Spleen (tissue), 11 donors: ENCODE data around the gene LYRM4. TPM values are rescaled to one million over a fixed set of nuclear protein-coding genes. Genes with fewer than 3 reads are reported as not detected.

ENCODE experiments used
- DNase-seq: peaks from one replicate; pipeline ENCODE4 v3.0.0-alpha.2; 2020
- H3K27ac ChIP-seq, 8 donors: fragments of 200-600 bp; sonication (generic) in 7 of 8; 1 replicate in 4 of 8; 2 replicates in 4 of 8; pipeline versions ENCODE4 v1.5.0 to v1.8.0; 2016 to 2021; ENCODE audit warnings: inconsistent platforms in 4 of 8, mild to moderate bottlenecking in 4 of 8, moderate library complexity in 1 of 8
- H3K27me3 ChIP-seq, 7 donors: fragments of 200-600 bp; sonication (generic) in 6 of 7; replicated peaks in 1 of 7; 1 replicate in 4 of 7; 2 replicates in 3 of 7; pipeline versions ENCODE4 v1.5.0 to v1.8.0; 2016 to 2021; ENCODE audit warnings: inconsistent platforms in 3 of 7, mild to moderate bottlenecking in 1 of 7
- H3K36me3 ChIP-seq, 6 donors: fragments of 200-600 bp; sonication (generic) in 5 of 6; 1 replicate in 4 of 6; 2 replicates in 2 of 6; pipeline versions ENCODE4 v1.5.0 to v1.8.0; 2016 to 2021; ENCODE audit warnings: inconsistent platforms in 2 of 6
- H3K4me1 ChIP-seq, 6 donors: fragments of 200-600 bp; sonication (generic) in 5 of 6; 1 replicate in 3 of 6; 2 replicates in 3 of 6; pipeline versions ENCODE4 v1.5.0 to v1.8.0; 2016 to 2021; ENCODE audit warnings: inconsistent platforms in 3 of 6
- H3K4me3 ChIP-seq, 8 donors: fragments of 200-600 bp; sonication (generic) in 7 of 8; 1 replicate in 4 of 8; 2 replicates in 4 of 8; pipeline versions ENCODE4 v1.5.0 to v1.8.0; 2016 to 2021; ENCODE audit warnings: inconsistent platforms in 4 of 8, mild to moderate bottlenecking in 4 of 8, moderate library complexity in 2 of 8
- H3K9me3 ChIP-seq, 8 donors: fragments of 200-600 bp; sonication (generic) in 7 of 8; 1 replicate in 4 of 8; 2 replicates in 4 of 8; pipeline versions ENCODE4 v1.5.0 to v1.8.0; 2016 to 2021; ENCODE audit warnings: inconsistent platforms in 4 of 8
- POLR2A ChIP-seq, 3 donors: fragments of 450-650 bp; IDR thresholded peaks; one replicate each; pipeline ENCODE4 v1.5.1; 2017; ENCODE audit warnings: antibody characterized with exemption in 3 of 3, mild to moderate bottlenecking in 1 of 3
- POLR2AphosphoS5 ChIP-seq, 3 donors: sonication (generic); formaldehyde crosslinking; IDR thresholded peaks; one replicate each; pipeline ENCODE4 v1.5.1; 2017; ENCODE audit warnings: antibody characterized with exemption in 3 of 3
- WGBS, 5 donors: extraction: QIAGEN DNeasy Blood & Tissue Kit in 3 of 5; methylation state at CpG; one replicate each; pipeline versions ENCODE4 v1.1.5 to v1.1.7; 2013 to 2018; 5-methylcytosine and 5-hydroxymethylcytosine counted together
- intact Hi-C: fragments of 100-400 bp; cut with DNase I; formaldehyde crosslinking; loops from one replicate; pipeline ENCODE4 v1.15.0; 2023; ENCODE audit warnings: low total_unique reads
- polyA plus RNA-seq, 3 donors: library from polyadenylated mRNA; stranded (reverse); fragments of 200-250 nt; gene quantifications; one replicate each; pipeline ENCODE4 v1.2.1, GENCODE V29; 2013
- total RNA-seq, 7 donors: library from RNA; depleted of rRNA in 3 of 7; stranded (reverse); fragments of >200 nt in 3 of 7; fragmentation: NEBNext Ultra II Directional in 4 of 7; extraction: Animal tissue kit (Norgen Biotek cat#: 25700) in 4 of 7; gene quantifications; one replicate each; pipeline versions ENCODE4 v1.1.0 to v1.2.1, GENCODE V29; 2016 to 2021
- TF ChIP-seq, protein P1 (sequence below), 11 experiments: fragments of 200-600 bp in 7 of 11; fragments of 450-650 bp in 4 of 11; sonication (generic) in 4 of 11; IDR thresholded peaks in 8 of 11; conservative IDR thresholded peaks in 3 of 11; 1 replicate in 7 of 11; 2 replicates in 4 of 11; pipeline versions ENCODE4 v1.4.0 to v1.8.0; 2016 to 2021; ENCODE audit warnings: antibody characterized with exemption in 11 of 11, inconsistent platforms in 4 of 11, mild to moderate bottlenecking in 1 of 11
- donor health status: healthy with polysubstance abuse.
- donor health status: DM: no; HTN: no; CAD: no; lungs with moderate emphysema.
- donor health status: DM: no; HTN: no; CAD: no.
- donor health status: Bipolar disorder and iron deficiency.
- donor health status: healthy.
- donor health status: DM: no; HTN: no; CAD: no.
- donor health status: DM: yes; HTN: yes; CAD: no.

LYRM4 gene
- total and polyA plus RNA-seq, 10 donors = 32.1 to 58.1 (median 38.7) TPM

DNA sequence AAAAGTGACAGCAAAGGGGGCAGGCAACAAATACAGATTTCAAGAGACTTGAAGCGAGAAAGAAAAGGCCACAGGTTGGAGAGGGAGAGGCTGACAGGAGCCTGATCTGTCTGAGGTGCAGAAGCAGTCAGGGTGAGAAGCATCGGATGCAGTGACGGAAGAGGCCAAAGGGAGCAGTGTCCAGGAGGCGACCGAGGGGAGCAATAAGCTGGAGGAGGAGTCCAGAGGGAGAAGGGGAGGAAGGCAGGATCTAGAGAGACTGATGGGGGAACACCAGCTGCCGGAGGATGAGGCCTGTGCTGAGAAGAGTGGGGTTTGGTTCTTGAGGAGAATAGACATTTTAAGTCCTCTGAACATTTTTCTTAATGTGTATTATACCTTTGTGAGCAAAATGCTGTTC is 24.3 kb upstream of the LYRM4 start:
- no peak for DNase-seq
- Histone ChIP-seq H3K27ac (no peak overlapping the region), H3K27me3 (no peaks in the 10 kb centered on the region), H3K4me3 (no peak overlapping the region), H3K4me1 (peaks cover 0 to 51% (median 15%) of the 10 kb centered on the region in 6 donors), H3K9me3 (no peaks in the 10 kb centered on the region), H3K36me3 (no peaks in the 10 kb centered on the region)
- TF ChIP-seq POLR2AphosphoS5 (IDR thresholded peaks at IDR 0.05) (no peak), POLR2A (IDR thresholded peaks at IDR 0.05) (no peak)
- TF ChIP-seq, protein P1, sequence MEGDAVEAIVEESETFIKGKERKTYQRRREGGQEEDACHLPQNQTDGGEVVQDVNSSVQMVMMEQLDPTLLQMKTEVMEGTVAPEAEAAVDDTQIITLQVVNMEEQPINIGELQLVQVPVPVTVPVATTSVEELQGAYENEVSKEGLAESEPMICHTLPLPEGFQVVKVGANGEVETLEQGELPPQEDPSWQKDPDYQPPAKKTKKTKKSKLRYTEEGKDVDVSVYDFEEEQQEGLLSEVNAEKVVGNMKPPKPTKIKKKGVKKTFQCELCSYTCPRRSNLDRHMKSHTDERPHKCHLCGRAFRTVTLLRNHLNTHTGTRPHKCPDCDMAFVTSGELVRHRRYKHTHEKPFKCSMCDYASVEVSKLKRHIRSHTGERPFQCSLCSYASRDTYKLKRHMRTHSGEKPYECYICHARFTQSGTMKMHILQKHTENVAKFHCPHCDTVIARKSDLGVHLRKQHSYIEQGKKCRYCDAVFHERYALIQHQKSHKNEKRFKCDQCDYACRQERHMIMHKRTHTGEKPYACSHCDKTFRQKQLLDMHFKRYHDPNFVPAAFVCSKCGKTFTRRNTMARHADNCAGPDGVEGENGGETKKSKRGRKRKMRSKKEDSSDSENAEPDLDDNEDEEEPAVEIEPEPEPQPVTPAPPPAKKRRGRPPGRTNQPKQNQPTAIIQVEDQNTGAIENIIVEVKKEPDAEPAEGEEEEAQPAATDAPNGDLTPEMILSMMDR (IDR thresholded peaks at IDR 0.05 in 8 of 11, conservative IDR thresholded peaks at IDR 0.05 in 3 of 11) = no peak
- intact Hi-C loops = no loop called here
- WGBS, 5 donors = 93 to 95% (median 94%) methylated on average over 6 of the region's 6 CpGs

DNA sequence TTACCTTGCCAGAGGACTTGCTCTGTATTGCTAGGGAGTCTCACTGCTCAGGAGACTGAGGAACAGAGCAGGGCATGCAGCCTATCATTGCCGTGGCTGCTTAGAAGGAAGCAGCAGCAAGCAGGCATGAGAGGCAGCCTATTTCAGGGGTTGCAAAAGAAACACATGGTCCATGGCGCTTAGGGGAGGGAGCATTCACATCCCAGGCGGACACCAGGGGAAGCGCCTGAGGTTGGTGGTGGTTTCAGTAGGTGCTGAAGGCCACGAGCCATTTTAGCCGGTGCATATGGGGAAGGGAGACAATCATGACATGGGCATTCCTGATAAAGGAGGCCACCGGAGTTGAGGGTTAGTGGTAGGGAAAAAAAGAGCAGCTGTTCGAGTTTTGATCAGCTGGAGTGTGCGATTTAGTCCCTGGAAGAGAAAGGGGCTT is 21.5 kb upstream of the LYRM4 start:
- intact Hi-C loops = no loop called here
- no peak overlapping the region for H3K4me3 ChIP-seq
- H3K27ac ChIP-seq = no peak overlapping the region
- DNase-seq = no peak
- TF ChIP-seq, protein P1 (IDR thresholded peaks at IDR 0.05 in 8 of 11, conservative IDR thresholded peaks at IDR 0.05 in 3 of 11) = no peak
- TF ChIP-seq POLR2A (IDR thresholded peaks at IDR 0.05) = no peak
- no peak for TF ChIP-seq POLR2AphosphoS5 (IDR thresholded peaks at IDR 0.05)
- no peaks in the 10 kb centered on the region for H3K9me3 ChIP-seq
- H3K27me3 ChIP-seq = no peaks in the 10 kb centered on the region
- H3K4me1 ChIP-seq = peaks cover 0 to 51% (median 12%) of the 10 kb centered on the region in 6 donors
- 63 to 89% (median 77%) methylated on average over 9 of the region's 9 CpGs for WGBS, 5 donors
- no peaks in the 10 kb centered on the region for H3K36me3 ChIP-seq

DNA sequence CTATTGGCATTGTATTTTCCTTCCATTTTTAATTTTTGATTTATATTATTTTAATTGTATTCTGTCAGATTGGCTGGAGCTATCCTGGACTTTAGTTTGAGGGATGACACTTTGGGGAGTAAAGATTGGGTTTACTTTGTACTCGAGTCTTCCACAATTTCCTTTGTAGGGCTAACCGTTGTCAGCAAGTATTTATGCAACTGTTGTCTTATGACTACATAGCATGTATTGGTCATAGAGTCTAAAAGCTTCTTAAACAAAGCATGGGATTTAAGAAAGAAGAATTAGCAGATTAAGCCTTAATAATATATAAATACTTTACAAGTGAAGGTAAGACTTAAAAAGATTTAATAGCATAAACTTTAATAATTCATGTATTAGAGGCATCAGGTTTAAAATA is 20.2 kb upstream of the LYRM4 start:
- H3K36me3 ChIP-seq = no peaks in the 10 kb centered on the region
- H3K27ac ChIP-seq = no peak overlapping the region
- H3K4me1 ChIP-seq = peaks cover 0 to 45% (median 7%) of the 10 kb centered on the region in 6 donors
- no peak overlapping the region for H3K4me3 ChIP-seq
- 26 to 62% (median 48%) methylated on average over 2 of the region's 2 CpGs for WGBS, 5 donors
- H3K9me3 ChIP-seq = no peaks in the 10 kb centered on the region
- no peak for TF ChIP-seq POLR2A (IDR thresholded peaks at IDR 0.05)
- TF ChIP-seq POLR2AphosphoS5 (IDR thresholded peaks at IDR 0.05) = no peak
- TF ChIP-seq, protein P1 (IDR thresholded peaks at IDR 0.05 in 8 of 11, conservative IDR thresholded peaks at IDR 0.05 in 3 of 11) = no peak
- H3K27me3 ChIP-seq = no peaks in the 10 kb centered on the region
- no peak for DNase-seq
- intact Hi-C loops = no loop called here

DNA sequence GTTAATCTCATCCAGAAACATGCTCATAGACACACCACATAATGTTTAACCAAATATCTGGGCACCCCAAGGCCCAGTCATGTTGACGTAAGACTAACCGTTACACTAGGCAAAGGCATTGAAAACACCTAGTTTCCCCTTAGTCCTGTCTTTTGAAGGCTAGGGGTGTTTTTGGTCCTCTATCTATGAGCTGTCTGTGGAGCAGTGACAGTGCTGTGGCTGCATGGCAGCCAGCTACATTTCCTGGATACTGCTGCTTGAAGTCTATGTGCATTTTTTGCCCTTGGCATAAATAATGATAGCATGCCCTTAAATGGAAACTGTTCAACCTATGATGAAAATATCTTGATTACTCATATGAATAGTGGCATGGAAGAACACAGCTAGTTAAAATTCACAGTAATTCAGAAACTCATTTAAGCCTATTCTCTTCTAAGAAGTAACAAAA is 19.2 kb upstream of the LYRM4 start:
- intact Hi-C loops = no loop called here
- H3K27me3 ChIP-seq = no peaks in the 10 kb centered on the region
- TF ChIP-seq, protein P1 (IDR thresholded peaks at IDR 0.05 in 8 of 11, conservative IDR thresholded peaks at IDR 0.05 in 3 of 11) = no peak
- TF ChIP-seq POLR2A (IDR thresholded peaks at IDR 0.05) = no peak
- TF ChIP-seq POLR2AphosphoS5 (IDR thresholded peaks at IDR 0.05) = no peak
- peaks cover 0 to 2% (median 0%) of the 10 kb centered on the region in 6 donors for H3K36me3 ChIP-seq
- WGBS, 5 donors = 78 to 89% (median 86%) methylated on average over 2 of the region's 2 CpGs
- DNase-seq = no peak
- H3K4me1 ChIP-seq = peaks cover 0 to 45% (median 7%) of the 10 kb centered on the region in 6 donors
- no peak overlapping the region for H3K4me3 ChIP-seq
- no peak overlapping the region for H3K27ac ChIP-seq
- no peaks in the 10 kb centered on the region for H3K9me3 ChIP-seq
